ENCODE results near the gene ZBTB32.

ZBTB32 gene

GRCh38 chr19:35727956-35728706, 23.8 kb downstream of the ZBTB32 start:
- no peak overlapping the region for H3K27ac ChIP-seq
- TF ChIP-seq CTCF (conservative IDR thresholded peaks at IDR 0.05) = no peak

DNA sequence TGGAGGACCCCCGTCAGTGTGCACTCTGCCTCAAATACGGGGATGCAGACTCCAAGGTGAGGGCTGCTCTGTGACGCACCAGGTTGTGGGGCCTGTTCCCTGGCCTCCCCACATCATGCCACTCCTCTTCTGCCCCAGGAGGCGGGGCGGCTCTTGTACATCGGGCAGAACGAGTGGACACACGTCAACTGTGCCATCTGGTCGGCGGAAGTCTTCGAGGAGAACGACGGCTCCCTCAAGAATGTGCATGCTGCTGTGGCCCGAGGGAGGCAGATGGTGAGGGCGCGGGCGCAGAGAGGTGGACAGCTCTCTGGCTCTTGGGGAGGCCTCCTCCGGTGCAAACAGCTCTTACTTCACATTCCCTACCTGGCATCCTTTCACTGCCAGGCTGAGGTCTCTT, 24.7 kb downstream of the ZBTB32 start:
- H3K27ac ChIP-seq = no peak overlapping the region
- TF ChIP-seq CTCF (conservative IDR thresholded peaks at IDR 0.05) = no peak

GRCh38 chr19:35729763-35730162, 25.4 kb downstream of the ZBTB32 start:
- H3K27ac ChIP-seq = no peak overlapping the region
- no peak for TF ChIP-seq CTCF (conservative IDR thresholded peaks at IDR 0.05)

DNA sequence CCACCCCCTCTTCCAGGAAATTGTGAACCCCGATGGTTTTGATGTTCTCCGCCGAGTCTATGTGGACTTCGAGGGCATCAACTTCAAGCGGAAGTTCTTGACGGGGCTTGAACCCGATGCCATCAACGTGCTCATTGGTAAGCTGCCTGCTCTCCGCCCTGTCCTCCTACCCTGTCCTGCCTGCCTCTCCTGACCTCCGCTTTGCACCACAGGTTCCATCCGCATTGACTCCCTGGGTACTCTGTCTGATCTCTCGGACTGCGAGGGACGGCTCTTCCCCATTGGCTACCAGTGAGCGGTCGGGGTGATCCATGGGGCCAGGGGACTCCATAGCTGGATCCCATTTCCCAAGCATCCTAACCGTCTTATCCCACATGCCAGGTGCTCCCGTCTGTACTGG, 26.0 kb downstream of the ZBTB32 start:
- no peak overlapping the region for H3K27ac ChIP-seq
- no peak for TF ChIP-seq CTCF (conservative IDR thresholded peaks at IDR 0.05)

DNA sequence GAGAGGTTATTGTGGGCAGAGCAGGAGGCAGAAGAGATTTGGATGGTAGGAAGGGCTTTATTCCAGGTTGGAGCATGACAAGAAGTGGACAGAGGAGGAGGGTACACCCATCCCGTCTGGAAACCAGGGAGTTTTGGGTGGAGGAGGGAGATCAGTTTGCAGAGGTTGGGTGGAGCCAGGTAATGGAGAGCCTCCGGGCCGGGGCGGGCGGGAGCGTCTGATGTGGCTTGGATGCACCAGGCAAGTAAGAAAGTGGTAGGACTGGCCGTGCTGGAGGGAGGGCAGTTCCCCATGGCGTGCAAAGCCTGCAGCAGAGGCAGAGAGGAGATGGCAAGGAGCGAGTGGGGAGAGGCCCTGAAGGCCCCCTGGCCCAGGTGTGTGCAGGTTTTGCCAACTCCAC, 27.0 kb downstream of the ZBTB32 start:
- no peak overlapping the region for H3K27ac ChIP-seq
- no peak for TF ChIP-seq CTCF (conservative IDR thresholded peaks at IDR 0.05)

GRCh38 chr19:35731779-35732405, 27.5 kb downstream of the ZBTB32 start:
- TF ChIP-seq CTCF (conservative IDR thresholded peaks at IDR 0.05) = no peak
- no peak overlapping the region for H3K27ac ChIP-seq

GRCh38 chr19:35732540-35733179, 28.3 kb downstream of the ZBTB32 start:
- TF ChIP-seq CTCF (conservative IDR thresholded peaks at IDR 0.05) = no peak

More at GRCh38 chr19:35732540-35733179, 28.3 kb downstream of the ZBTB32 start:
- no peak overlapping the region for H3K27ac ChIP-seq
